B cell (primary cell): ENCODE measurements around the gene MAP7.

Source experiments
- EZH2 ChIP-seq: IDR thresholded peaks from 2 replicates; pipeline ENCODE4 v1.6.1; 2012; ENCODE audit warnings: borderline replicate concordance, low read depth, mild to moderate bottlenecking, moderate library complexity, low read length; ENCODE audit not compliant: insufficient read depth, poor library complexity, severe bottlenecking
- TF ChIP-seq, protein P1 (sequence below): fragments of 200-600 bp; IDR thresholded peaks from one replicate; pipeline ENCODE4 v1.8.0; 2022; ENCODE audit warnings: antibody characterized with exemption, mild to moderate bottlenecking

- TF ChIP-seq, protein P1, sequence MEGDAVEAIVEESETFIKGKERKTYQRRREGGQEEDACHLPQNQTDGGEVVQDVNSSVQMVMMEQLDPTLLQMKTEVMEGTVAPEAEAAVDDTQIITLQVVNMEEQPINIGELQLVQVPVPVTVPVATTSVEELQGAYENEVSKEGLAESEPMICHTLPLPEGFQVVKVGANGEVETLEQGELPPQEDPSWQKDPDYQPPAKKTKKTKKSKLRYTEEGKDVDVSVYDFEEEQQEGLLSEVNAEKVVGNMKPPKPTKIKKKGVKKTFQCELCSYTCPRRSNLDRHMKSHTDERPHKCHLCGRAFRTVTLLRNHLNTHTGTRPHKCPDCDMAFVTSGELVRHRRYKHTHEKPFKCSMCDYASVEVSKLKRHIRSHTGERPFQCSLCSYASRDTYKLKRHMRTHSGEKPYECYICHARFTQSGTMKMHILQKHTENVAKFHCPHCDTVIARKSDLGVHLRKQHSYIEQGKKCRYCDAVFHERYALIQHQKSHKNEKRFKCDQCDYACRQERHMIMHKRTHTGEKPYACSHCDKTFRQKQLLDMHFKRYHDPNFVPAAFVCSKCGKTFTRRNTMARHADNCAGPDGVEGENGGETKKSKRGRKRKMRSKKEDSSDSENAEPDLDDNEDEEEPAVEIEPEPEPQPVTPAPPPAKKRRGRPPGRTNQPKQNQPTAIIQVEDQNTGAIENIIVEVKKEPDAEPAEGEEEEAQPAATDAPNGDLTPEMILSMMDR = no peak
- no peak for TF ChIP-seq EZH2
These were observed 232.3 kb downstream of the MAP7 start for GRCh38 chr6:136317971-136318370.
